HTERT RPE-1 (cell line): Measurements from ENCODE around the gene TMEM62.

ENCODE experiments used
- in situ Hi-C: fragments of 300-500 bp; cut with MboI; formaldehyde crosslinking; loops from 4 replicates; pipeline ENCODE4 v1.14.3; 2020; ENCODE audit warnings: low sequenced_read_pairs

TMEM62 gene

GRCh38 chr15:43133430-43134156 is at the start of gene TMEM62:
Gene TMEM62 (plus strand): TSS chr15:43133586. CDS start chr15:43133803, 217 bp downstream.
- in situ Hi-C loops = no loop called here

GRCh38 chr15:43085921-43086320 is 47.5 kb upstream of the TMEM62 start:
- in situ Hi-C loops = no loop called here

- in situ Hi-C loops = no loop called here
Observed at GRCh38 chr15:43086551-43086950, 46.8 kb upstream of the TMEM62 start.

GRCh38 chr15:43091859-43092258 is 41.5 kb upstream of the TMEM62 start:
- in situ Hi-C loops = no loop called here

GRCh38 chr15:43093026-43093425 is 40.4 kb upstream of the TMEM62 start:
- in situ Hi-C loops = no loop called here

- in situ Hi-C loops = no loop called here
Observed at GRCh38 chr15:43094416-43095030, 38.9 kb upstream of the TMEM62 start.

- in situ Hi-C loops = no loop called here
Observed at GRCh38 chr15:43095243-43095642, 38.1 kb upstream of the TMEM62 start.

GRCh38 chr15:43095708-43096347 is 37.6 kb upstream of the TMEM62 start:
- in situ Hi-C loops = no loop called here

- in situ Hi-C loops = no loop called here
Observed at GRCh38 chr15:43096411-43096810, 37.0 kb upstream of the TMEM62 start.

GRCh38 chr15:43099105-43099845 is 34.1 kb upstream of the TMEM62 start:
- in situ Hi-C loops = no loop called here

- in situ Hi-C loops = no loop called here
Observed at GRCh38 chr15:43100971-43101370, 32.4 kb upstream of the TMEM62 start.

- in situ Hi-C loops = no loop called here
Observed at GRCh38 chr15:43102187-43102586, 31.2 kb upstream of the TMEM62 start.

- in situ Hi-C loops = no loop called here
Observed at GRCh38 chr15:43103907-43104306, 29.5 kb upstream of the TMEM62 start.

GRCh38 chr15:43104426-43104825 is 29.0 kb upstream of the TMEM62 start:
- in situ Hi-C loops = no loop called here

- in situ Hi-C loops = no loop called here
Observed at GRCh38 chr15:43105077-43105736, 28.2 kb upstream of the TMEM62 start.

- in situ Hi-C loops = no loop called here
Observed at GRCh38 chr15:43105778-43106485, 27.5 kb upstream of the TMEM62 start, which contains the start of gene UBR1. Gene UBR1 (minus strand): TSS chr15:43106038. CDS start chr15:43106022, 16 bp downstream.

- in situ Hi-C loops = no loop called here
Observed at GRCh38 chr15:43106486-43106829, 26.9 kb upstream of the TMEM62 start.

- in situ Hi-C loops = no loop called here
Observed at GRCh38 chr15:43107751-43108150, 25.6 kb upstream of the TMEM62 start.

- in situ Hi-C loops = no loop called here
Observed at GRCh38 chr15:43111354-43111753, 22.0 kb upstream of the TMEM62 start.

- in situ Hi-C loops = no loop called here
Observed at GRCh38 chr15:43118286-43118685, 15.1 kb upstream of the TMEM62 start.
